Mesenchymal stem cell (in vitro differentiated cells and primary cell): ENCODE results near the gene ASCC1.
A peak's percentile ranks its signal among the peaks of the same experiment; 100 is the strongest.

Experiments used
- DNase-seq: peaks from one replicate; pipeline ENCODE4 v3.0.0-alpha.2; 2013
- H2AFZ ChIP-seq: one replicate; pipeline ENCODE4 v1.6.1; 2013; ENCODE audit warnings: low read depth, mild to moderate bottlenecking, control low read depth, inconsistent platforms, low read length, moderate library complexity
- H2AK5ac ChIP-seq: 2 replicates; pipeline ENCODE4 v1.6.1; 2013; ENCODE audit warnings: low read length, moderate library complexity, mild to moderate bottlenecking, inconsistent platforms; ENCODE audit not compliant: severe bottlenecking
- H2BK120ac ChIP-seq: one replicate; pipeline ENCODE4 v1.6.1; 2013; ENCODE audit warnings: low read depth, mild to moderate bottlenecking, inconsistent platforms, low read length, moderate library complexity
- H2BK12ac ChIP-seq, 2 experiments: one replicate each; pipeline ENCODE4 v1.6.1; 2013; ENCODE audit warnings: inconsistent platforms in 2 of 2, low read length in 2 of 2, mild to moderate bottlenecking in 2 of 2, moderate library complexity in 2 of 2, control low read depth in 1 of 2
- H2BK15ac ChIP-seq: one replicate; pipeline ENCODE4 v1.6.1; 2013; ENCODE audit warnings: mild to moderate bottlenecking, low read depth, inconsistent platforms; ENCODE audit not compliant: poor library complexity, severe bottlenecking
- H2BK5ac ChIP-seq: 2 replicates; pipeline ENCODE4 v1.6.1; 2013; ENCODE audit warnings: low read depth, mild to moderate bottlenecking, low read length, control low read depth, inconsistent platforms; ENCODE audit not compliant: poor library complexity, severe bottlenecking
- H3K14ac ChIP-seq, 2 experiments: one replicate each; pipeline ENCODE4 v1.6.1; 2013; ENCODE audit warnings: inconsistent platforms in 2 of 2, low read length in 2 of 2, control low read depth in 1 of 2, mild to moderate bottlenecking in 1 of 2, moderate library complexity in 1 of 2
- H3K18ac ChIP-seq, 2 experiments: one replicate each; pipeline ENCODE4 v1.6.1; 2013; ENCODE audit warnings: inconsistent platforms in 2 of 2, low read length in 2 of 2, control low read depth in 1 of 2, low read depth in 1 of 2, mild to moderate bottlenecking in 1 of 2
- H3K23ac ChIP-seq, 2 experiments: one replicate each; pipeline ENCODE4 v1.6.1; 2013; ENCODE audit warnings: inconsistent platforms in 2 of 2, low read length in 2 of 2, mild to moderate bottlenecking in 2 of 2, moderate library complexity in 2 of 2, control low read depth in 1 of 2
- H3K27ac ChIP-seq: 2 replicates; pipeline ENCODE4 v1.5.1; 2013; ENCODE audit warnings: mild to moderate bottlenecking, moderate library complexity, low read length, control low read depth, inconsistent platforms; ENCODE audit not compliant: poor library complexity, severe bottlenecking
- H3K27me3 ChIP-seq, 2 experiments: 2 replicates each; pipeline versions ENCODE4 v1.6.1 to v1.7.0; 2013; ENCODE audit warnings: low read length in 2 of 2, mild to moderate bottlenecking in 2 of 2, moderate library complexity in 2 of 2, control low read depth in 1 of 2, inconsistent platforms in 1 of 2; ENCODE audit not compliant: control insufficient read depth in 1 of 2, insufficient read depth in 1 of 2
- H3K36me3 ChIP-seq, 2 experiments: 2 replicates each; pipeline versions ENCODE4 v1.6.1 to v1.7.0; 2013; ENCODE audit warnings: low read length in 2 of 2, control low read depth in 1 of 2, inconsistent platforms in 1 of 2, low read depth in 1 of 2, mild to moderate bottlenecking in 1 of 2; ENCODE audit not compliant: insufficient read depth in 2 of 2, control insufficient read depth in 1 of 2
- H3K4ac ChIP-seq, 2 experiments: one replicate each; pipeline ENCODE4 v1.6.1; 2013; ENCODE audit warnings: inconsistent platforms in 2 of 2, low read length in 2 of 2, mild to moderate bottlenecking in 2 of 2, moderate library complexity in 2 of 2, control low read depth in 1 of 2, low read depth in 1 of 2
- H3K4me1 ChIP-seq: 2 replicates; pipeline ENCODE4 v1.6.1; 2013; ENCODE audit warnings: low read depth, low read length, control low read depth; ENCODE audit not compliant: control insufficient read depth, insufficient read depth
- H3K4me2 ChIP-seq: 2 replicates; pipeline ENCODE4 v1.6.1; 2013; ENCODE audit warnings: low read length, mild to moderate bottlenecking, inconsistent platforms; ENCODE audit not compliant: poor library complexity, severe bottlenecking
- H3K4me3 ChIP-seq, 2 experiments: 2 replicates each; pipeline versions ENCODE4 v1.5.1 to v1.7.0; 2013; ENCODE audit warnings: low read length in 2 of 2, mild to moderate bottlenecking in 2 of 2, control low read depth in 1 of 2, low read depth in 1 of 2; ENCODE audit not compliant: insufficient read depth in 1 of 2
- H3K79me1 ChIP-seq: replicated peaks from 2 replicates; pipeline ENCODE4 v1.6.1; 2013; ENCODE audit warnings: mild to moderate bottlenecking, control low read depth, low read length, inconsistent platforms; ENCODE audit not compliant: poor library complexity, severe bottlenecking
- H3K9ac ChIP-seq: 2 replicates; pipeline ENCODE4 v1.7.0; 2013; ENCODE audit warnings: mild to moderate bottlenecking, low read length, moderate library complexity
- H3K9me3 ChIP-seq: 2 replicates; pipeline ENCODE4 v1.7.0; 2013; ENCODE audit warnings: mild to moderate bottlenecking, low read length; ENCODE audit not compliant: control insufficient read depth
- H4K8ac ChIP-seq: one replicate; pipeline ENCODE4 v1.6.1; 2013; ENCODE audit warnings: inconsistent platforms, mild to moderate bottlenecking, low read length, moderate library complexity
- H4K91ac ChIP-seq: one replicate; pipeline ENCODE4 v1.6.1; 2013; ENCODE audit warnings: mild to moderate bottlenecking, low read length, inconsistent platforms
- WGBS: methylation state at CpG from one replicate; pipeline ENCODE4 v1.1.7; 2013; ENCODE audit warnings: mixed read lengths; 5-methylcytosine and 5-hydroxymethylcytosine counted together

ASCC1 gene

GRCh38 chr10:72082856-72083789 is 133.0 kb downstream of the ASCC1 start:
- H3K36me3 ChIP-seq = no peaks in the 10 kb centered on the region
- no peak for DNase-seq
- H3K9me3 ChIP-seq = no peaks in the 10 kb centered on the region
- 93% methylated on average over 4 of the region's 6 CpGs for WGBS
- H3K9ac ChIP-seq = no peak overlapping the region
- H2AK5ac ChIP-seq = no peak overlapping the region
- H3K23ac ChIP-seq = no peak overlapping the region
- no peak overlapping the region for H2BK12ac ChIP-seq
- peaks cover 23% of the 10 kb centered on the region for H3K4me1 ChIP-seq
- H3K4ac ChIP-seq = no peak overlapping the region
- H3K27ac ChIP-seq = no peak overlapping the region
- H3K4me3 ChIP-seq = no peak overlapping the region
- no peak overlapping the region for H2BK15ac ChIP-seq
- no peak overlapping the region for H3K18ac ChIP-seq
- no peak overlapping the region for H4K91ac ChIP-seq
- H3K79me1 ChIP-seq = no peaks in the 10 kb centered on the region
- H2BK120ac ChIP-seq = no peak overlapping the region
- H3K27me3 ChIP-seq = peaks cover 36 to 45% of the 10 kb centered on the region in 2 experiments
- H2BK5ac ChIP-seq = no peak overlapping the region
- H4K8ac ChIP-seq = peak overlapping the region; percentile 14
- H2AFZ ChIP-seq = no peak overlapping the region
- H3K14ac ChIP-seq = no peak overlapping the region
- H3K4me2 ChIP-seq = no peak overlapping the region

GRCh38 chr10:72081772-72082590 is 134.1 kb downstream of the ASCC1 start:
- H2BK12ac ChIP-seq = no peak overlapping the region
- H4K91ac ChIP-seq = no peak overlapping the region
- no peaks in the 10 kb centered on the region for H3K36me3 ChIP-seq
- H3K27ac ChIP-seq = no peak overlapping the region
- DNase-seq = no peak
- H3K18ac ChIP-seq = no peak overlapping the region
- H2BK5ac ChIP-seq = no peak overlapping the region
- 90% methylated on average over 11 of the region's 14 CpGs for WGBS
- no peak overlapping the region for H4K8ac ChIP-seq
- H3K27me3 ChIP-seq = peaks cover 29 to 34% of the 10 kb centered on the region in 2 experiments
- no peaks in the 10 kb centered on the region for H3K79me1 ChIP-seq
- H2AK5ac ChIP-seq = no peak overlapping the region
- no peak overlapping the region for H3K23ac ChIP-seq
- H2BK15ac ChIP-seq = no peak overlapping the region
- no peak overlapping the region for H3K4ac ChIP-seq
- no peak overlapping the region for H3K4me2 ChIP-seq
- peaks cover 12% of the 10 kb centered on the region for H3K4me1 ChIP-seq
- no peaks in the 10 kb centered on the region for H3K9me3 ChIP-seq
- H3K4me3 ChIP-seq = no peak overlapping the region
- no peak overlapping the region for H2BK120ac ChIP-seq
- no peak overlapping the region for H3K14ac ChIP-seq
- no peak overlapping the region for H3K9ac ChIP-seq
- H2AFZ ChIP-seq = no peak overlapping the region

- Histone ChIP-seq H2BK5ac (no peak overlapping the region), H4K91ac (no peak overlapping the region), H3K4me1 (peaks cover 6% of the 10 kb centered on the region), H2AFZ (no peak overlapping the region), H3K36me3 (no peaks in the 10 kb centered on the region), H3K18ac (no peak overlapping the region), H3K9ac (no peak overlapping the region), H4K8ac (no peak overlapping the region), H3K27ac (no peak overlapping the region), H3K4me2 (no peak overlapping the region), H3K14ac (no peak overlapping the region), H2AK5ac (no peak overlapping the region), H2BK120ac (no peak overlapping the region), H3K9me3 (no peaks in the 10 kb centered on the region), H3K23ac (no peak overlapping the region), H3K4me3 (no peak overlapping the region), H2BK15ac (no peak overlapping the region), H3K79me1 (no peaks in the 10 kb centered on the region), H2BK12ac (no peak overlapping the region), H3K27me3 (peaks cover 22 to 28% of the 10 kb centered on the region in 2 experiments), H3K4ac (no peak overlapping the region)
- 89% methylated on average over 8 of the region's 9 CpGs for WGBS
- no peak for DNase-seq
Observed at GRCh38 chr10:72081210-72081609, 134.9 kb downstream of the ASCC1 start.
